K562 (cell line): Measurements from ENCODE around the gene CD274. TPM values are rescaled to one million over a fixed set of nuclear protein-coding genes. Genes with fewer than 3 reads are reported as not detected.
A peak's percentile ranks its signal among the peaks of the same experiment; 100 is the strongest.

Experiments
- ATAC-seq: fragments of 200-7000 bp; cut with Tn5 transposase; 3 replicates; pipeline ENCODE4 v1.9.1; 2020; ENCODE audit warnings: moderate library complexity
- BruUV-seq: library from RNA; stranded (reverse); fragments of 400-500 nt; replicated peaks from 2 replicates; lab custom pipeline; 2021; lab: Mats Ljungman, UMichigan
- CTCF ChIA-PET: fragments of 300-600 bp; formaldehyde crosslinking; extraction: SDS; loops from one replicate; lab custom pipeline; 2021; ENCODE audit warnings: low intra/inter-chr PET ratio; lab: Yijun Ruan, JAX
- POLR2A ChIA-PET: fragments of 300-600, 350-650 bp; sonication (Branson Sonifier 250); formaldehyde crosslinking; extraction: SDS; loops from one replicate; lab custom pipeline; 2021; ENCODE audit warnings: antibody characterized with exemption, inconsistent platforms; lab: Yijun Ruan, JAX
- DNase-seq, 4 experiments: peaks; one replicate each; pipeline versions ENCODE4 v3.0.0 to v3.0.0-alpha.2; 2011 to 2018; ENCODE audit warnings: low spot score in 3 of 4, mixed read lengths in 3 of 4; ENCODE audit errors: extremely low read depth in 1 of 4
- FAIRE-seq: peaks from 2 replicates; lab custom pipeline; 2011; peaks lifted over from hg19 to GRCh38; lab: Jason Lieb, UNC
- H2AFZ ChIP-seq: 2 replicates; pipeline ENCODE4 v1.6.0; 2011; ENCODE audit warnings: low read depth, low read length, control low read depth, inconsistent platforms
- H3K27ac ChIP-seq: fragments of 200-600 bp; 3 replicates; pipeline ENCODE4 v1.8.0; 2011; ENCODE audit warnings: low read depth, mild to moderate bottlenecking, control low read depth, inconsistent platforms, low read length, moderate library complexity, mixed read lengths; ENCODE audit errors: extremely low read depth
- H3K27me3 ChIP-seq, 2 experiments: fragments of 300-600 bp in 1 of 2; 2 replicates in 1 of 2; 3 replicates in 1 of 2; pipeline versions ENCODE4 v1.6.0 to v1.8.0; 2011; ENCODE audit warnings: inconsistent platforms in 2 of 2, low read length in 2 of 2, mild to moderate bottlenecking in 1 of 2, mixed read lengths in 1 of 2, moderate library complexity in 1 of 2; ENCODE audit not compliant: control insufficient read depth in 2 of 2, insufficient read depth in 2 of 2
- H3K36me3 ChIP-seq: fragments of 300-600 bp; 3 replicates; pipeline ENCODE4 v1.8.0; 2011; ENCODE audit warnings: mild to moderate bottlenecking, low read length, inconsistent platforms; ENCODE audit not compliant: control insufficient read depth, insufficient read depth
- H3K4me1 ChIP-seq, 2 experiments: fragments of 200-600 bp in 1 of 2; replicated peaks in 1 of 2; 2 replicates in 1 of 2; 3 replicates in 1 of 2; pipeline versions ENCODE4 v1.5.1 to v1.8.0; 2011; ENCODE audit warnings: inconsistent platforms in 2 of 2, low read length in 2 of 2, mild to moderate bottlenecking in 1 of 2, mixed read lengths in 1 of 2, moderate library complexity in 1 of 2; ENCODE audit not compliant: control insufficient read depth in 2 of 2, insufficient read depth in 2 of 2
- H3K4me2 ChIP-seq: 2 replicates; pipeline ENCODE4 v1.6.1; 2011; ENCODE audit warnings: low read length, control low read depth, inconsistent platforms, mixed read lengths; ENCODE audit not compliant: insufficient read depth
- H3K4me3 ChIP-seq: fragments of 200-600 bp; sonication (generic), shearing (Covaris generic); 2 replicates; pipeline ENCODE4 v1.5.1; 2016; ENCODE audit warnings: control low read depth, inconsistent platforms
- H3K79me2 ChIP-seq: fragments of 200-600 bp; 3 replicates; pipeline ENCODE4 v1.8.0; 2011; ENCODE audit warnings: low read length, inconsistent platforms; ENCODE audit not compliant: control insufficient read depth, insufficient read depth
- H3K9ac ChIP-seq, 2 experiments: 2 replicates each; pipeline versions ENCODE4 v1.6.0 to v1.6.1; 2011; ENCODE audit warnings: low read depth in 2 of 2, low read length in 2 of 2, control low read depth in 1 of 2, inconsistent platforms in 1 of 2, mild to moderate bottlenecking in 1 of 2, mixed read lengths in 1 of 2; ENCODE audit not compliant: insufficient read depth in 1 of 2
- H3K9me1 ChIP-seq: one replicate; pipeline ENCODE4 v1.6.0; 2011; ENCODE audit warnings: inconsistent platforms, mild to moderate bottlenecking, low read length, moderate library complexity; ENCODE audit not compliant: control insufficient read depth, insufficient read depth
- H3K9me3 ChIP-seq: replicated peaks from 2 replicates; pipeline ENCODE4 v1.5.1; 2011; ENCODE audit warnings: low read depth, low read length, inconsistent platforms; ENCODE audit not compliant: control insufficient read depth, insufficient read depth
- H4K20me1 ChIP-seq: replicated peaks from 2 replicates; pipeline ENCODE4 v1.6.1; 2011; ENCODE audit warnings: low read length, inconsistent platforms, mixed read lengths; ENCODE audit not compliant: control insufficient read depth, insufficient read depth
- BRF1 ChIP-seq: IDR thresholded peaks from 3 replicates; pipeline ENCODE4 v1.6.1; 2011; ENCODE audit warnings: borderline replicate concordance, mild to moderate bottlenecking; ENCODE audit not compliant: insufficient read length; ENCODE audit errors: extremely low read depth
- ELK3 ChIP-seq: fragments of 450-650 bp; formaldehyde crosslinking; IDR thresholded peaks from 2 replicates; pipeline ENCODE4 v1.4.0; 2020; ENCODE audit warnings: mild to moderate bottlenecking
- HMBOX1 ChIP-seq: sonication (generic); IDR thresholded peaks from 2 replicates; pipeline ENCODE4 v1.6.1; 2016
- IFI16 ChIP-seq: fragments of 250-450 bp; sonication (Bioruptor Pico); IDR thresholded peaks from 2 replicates; pipeline ENCODE4 v2.1.2; 2022; ENCODE audit warnings: mild to moderate bottlenecking, inconsistent platforms
- MYC ChIP-seq, 2 experiments: fragments of 250-450 bp in 1 of 2; sonication (Bioruptor Pico) in 1 of 2; IDR thresholded peaks; 2 replicates each; pipeline versions ENCODE4 v1.5.1 to v1.6.1; 2012 to 2021; ENCODE audit warnings: low read depth in 2 of 2, borderline replicate concordance in 1 of 2, improper control_type of control experiment in 1 of 2, low read length in 1 of 2, mild to moderate bottlenecking in 1 of 2, moderate library complexity in 1 of 2
- ZC3H8 ChIP-seq: fragments of 450-650 bp; IDR thresholded peaks from 2 replicates; pipeline ENCODE4 v1.6.1; 2017
- ZNF512 ChIP-seq: IDR thresholded peaks from 2 replicates; pipeline ENCODE4 v1.6.1; 2016; ENCODE audit warnings: missing genetic modification characterization, missing compliant biosample characterization
- WGBS: fragments of 100-300 bp; shearing (Covaris generic); methylation state at CpG from one replicate; pipeline ENCODE4 v1.1.6; 2016; ENCODE audit warnings: low coverage, mixed read lengths; ENCODE audit not compliant: insufficient coverage; ENCODE audit errors: missing lambda C conversion rate; 5-methylcytosine and 5-hydroxymethylcytosine counted together
- in situ Hi-C: fragments of 300-500 bp; cut with MboI; formaldehyde crosslinking; loops from 4 replicates; pipeline ENCODE4 v1.15.0; 2018; ENCODE audit warnings: inconsistent platforms, mixed read lengths
- intact Hi-C: fragments of 100-400 bp; cut with micrococcal nuclease; formaldehyde crosslinking; loops from 2 replicates; pipeline ENCODE4 v1.14.2; 2022
- polyA plus RNA-seq, 8 experiments: library from polyadenylated mRNA; depleted of rRNA in 4 of 8; stranded (reverse) in 5 of 8; unstranded in 3 of 8; fragments of >200 nt; fragmentation: Nextera tagmentation in 2 of 8; fragmentation: Illumina TruSeq in 1 of 8; extraction: Ambion mirVana in 2 of 8; extraction: Trizol in 1 of 8; gene quantifications; 2 replicates each; pipeline versions ENCODE4 v1.2.1 to v1.2.3, GENCODE V29; 2011 to 2014; ENCODE audit warnings: inconsistent platforms in 1 of 8, missing spikeins in 1 of 8
- total RNA-seq, 7 experiments: library from RNA; depleted of rRNA in 6 of 7; stranded (reverse); fragments of >200 nt in 6 of 7; fragmentation: Illumina TruSeq in 2 of 7; extraction: Trizol in 2 of 7; gene quantifications; 2 replicates each; pipeline versions ENCODE4 v1.2.1 to v1.2.3, GENCODE V29; 2011 to 2021; ENCODE audit warnings: low replicate concordance in 1 of 7

CD274 gene
- total and polyA plus RNA-seq, 9 of the 15 experiments (the other 6 are each of a cell fraction or from before 2014, with no cell fraction given) = 0.07 to 0.51 (median 0.30) TPM; not detected in 1

GRCh38 chr9:5509573-5509972, 59.2 kb downstream of the CD274 start (continued):
- TF ChIP-seq ZNF512 (tag) (no peak), ZC3H8 (no peak), BRF1 (no peak), MYC (IDR thresholded peaks at IDR 0.05; ENCODE audit: low read depth, low read length) (no peak), MYC (CRISPR knock-in tag; IDR thresholded peaks at IDR 0.05; ENCODE audit: borderline replicate concordance, low read depth) (no peak)
- TF ChIP-seq, all 486 proteins: peak for 0

GRCh38 chr9:5510360-5510931, 60.1 kb downstream of the CD274 start, which contains the start of gene PDCD1LG2:
PDCD1LG2 (plus strand) TSS chr9:5510531; CDS start chr9:5522547, 12,016 bp downstream.
- no peaks in the 10 kb centered on the region for H3K4me1 ChIP-seq
- intact Hi-C loops = no loop called here
- ChIA-PET CTCF (no interaction called here), POLR2A (interaction anchor here (0.7 kb wide), 1 partner anchor 41 kb away, joined by 4 read pairs; no protein-coding TSS in a partner anchor)
- WGBS = 22% methylated on average over 4 of the region's 4 CpGs
- no peak within 1 kb of the TSS for H3K9ac ChIP-seq
- TF ChIP-seq HMBOX1 (0 out of 2 replicates have a peak, but pooled peaks have one; percentile 47), IFI16 (CRISPR knock-in tag) (no peak), ELK3 (CRISPR knock-in tag) (no peak)
- H3K4me3 ChIP-seq = no peak within 1 kb of the TSS
- DNase-seq = no peak
- H4K20me1 ChIP-seq = no peaks in the 10 kb centered on the region
- H2AFZ ChIP-seq = no peak within 1 kb of the TSS
- H3K4me2 ChIP-seq = no peak within 1 kb of the TSS
- no peaks in the 10 kb centered on the region for H3K9me3 ChIP-seq
- H3K27ac ChIP-seq = no peak within 1 kb of the TSS
- in situ Hi-C loops = no loop called here
- no TSS peak for BruUV-seq
- no peaks in the 10 kb centered on the region for H3K79me2 ChIP-seq
- H3K36me3 ChIP-seq = no peaks in the 10 kb centered on the region
- H3K27me3 ChIP-seq = no peaks in the 10 kb centered on the region; a peak in 1 of 5 replicates
- no peaks in the 10 kb centered on the region for H3K9me1 ChIP-seq
- no peak for ATAC-seq
- FAIRE-seq = no peak
